Measurements from ENCODE around the gene ITGAE. TPM values are rescaled to one million over a fixed set of nuclear protein-coding genes. Genes with fewer than 3 reads are reported as not detected.

Gene ITGAE
- total RNA-seq, 1 experiment from 2014 or later, result 60.2 TPM

DNA sequence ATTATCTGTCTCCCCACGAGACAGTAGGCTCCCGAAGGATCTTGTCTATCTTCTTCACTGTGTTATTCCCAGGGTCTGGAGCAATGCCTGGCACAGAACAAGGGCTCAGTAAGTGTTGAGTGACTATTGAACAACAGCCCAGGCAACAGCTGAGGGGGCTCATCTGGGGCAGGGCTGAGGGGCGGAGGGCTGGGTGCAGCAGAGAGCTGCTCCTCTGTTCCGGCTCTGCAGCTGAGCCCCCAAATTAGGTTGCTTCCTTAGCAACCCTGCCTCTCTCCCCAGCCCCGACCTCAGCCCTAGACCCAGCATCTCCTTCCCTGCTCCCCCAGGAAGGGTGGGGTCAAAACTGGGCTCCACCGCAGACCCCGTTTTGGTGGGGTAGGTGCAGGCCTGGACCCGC lies 32.2 kb downstream of the ITGAE start:
- POLR2A ChIA-PET (ENCODE audit: low non-redundant PET), result no interaction called here

DNA sequence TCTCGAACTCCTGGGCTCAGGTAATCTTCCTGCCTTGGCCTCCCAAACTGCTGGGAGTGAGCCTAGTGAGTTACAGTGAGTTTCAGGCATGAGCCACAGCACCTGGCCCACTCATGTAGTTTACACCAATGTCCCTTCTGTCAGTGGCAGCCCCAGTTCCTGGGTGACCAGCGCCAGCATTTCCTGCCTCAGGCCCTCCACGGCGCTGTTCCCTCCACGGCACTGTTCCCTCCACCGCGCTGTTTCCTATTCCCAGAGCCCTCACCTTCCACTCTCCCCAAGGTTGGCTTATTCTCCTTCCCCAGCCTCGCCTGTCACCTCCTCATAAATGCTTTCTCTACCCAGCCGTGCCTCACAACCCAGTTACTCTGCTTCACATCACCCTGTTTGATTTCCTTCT lies 32.6 kb downstream of the ITGAE start:
- Histone ChIP-seq H3K27ac (ENCODE audit: low read depth, low read length, poor library complexity, severe bottlenecking) (no peak overlapping the region), H3K27me3 (replicated peaks; ENCODE audit: insufficient read depth, low read depth, low read length, poor library complexity) (no peaks in the 10 kb centered on the region), H3K36me3 (ENCODE audit: insufficient read depth, low read length, poor library complexity, severe bottlenecking) (no peaks in the 10 kb centered on the region), H3K4me1 (ENCODE audit: insufficient read depth, low read length, poor library complexity, severe bottlenecking) (no peaks in the 10 kb centered on the region), H3K4me3 (ENCODE audit: low read depth, low read length, poor library complexity, severe bottlenecking) (no peak overlapping the region), H3K9me3 (ENCODE audit: low read depth, low read length, poor library complexity, severe bottlenecking) (no peaks in the 10 kb centered on the region)
- ChIA-PET POLR2A (ENCODE audit: low non-redundant PET) (no interaction called here), CTCF (no interaction called here)
- no peak for DNase-seq (ENCODE audit: low spot score)
- no peak for TF ChIP-seq EZH2 (IDR thresholded peaks at IDR 0.05; ENCODE audit: borderline replicate concordance, low read depth, low read length, poor library complexity, severe bottlenecking)
- TF ChIP-seq, protein P1, sequence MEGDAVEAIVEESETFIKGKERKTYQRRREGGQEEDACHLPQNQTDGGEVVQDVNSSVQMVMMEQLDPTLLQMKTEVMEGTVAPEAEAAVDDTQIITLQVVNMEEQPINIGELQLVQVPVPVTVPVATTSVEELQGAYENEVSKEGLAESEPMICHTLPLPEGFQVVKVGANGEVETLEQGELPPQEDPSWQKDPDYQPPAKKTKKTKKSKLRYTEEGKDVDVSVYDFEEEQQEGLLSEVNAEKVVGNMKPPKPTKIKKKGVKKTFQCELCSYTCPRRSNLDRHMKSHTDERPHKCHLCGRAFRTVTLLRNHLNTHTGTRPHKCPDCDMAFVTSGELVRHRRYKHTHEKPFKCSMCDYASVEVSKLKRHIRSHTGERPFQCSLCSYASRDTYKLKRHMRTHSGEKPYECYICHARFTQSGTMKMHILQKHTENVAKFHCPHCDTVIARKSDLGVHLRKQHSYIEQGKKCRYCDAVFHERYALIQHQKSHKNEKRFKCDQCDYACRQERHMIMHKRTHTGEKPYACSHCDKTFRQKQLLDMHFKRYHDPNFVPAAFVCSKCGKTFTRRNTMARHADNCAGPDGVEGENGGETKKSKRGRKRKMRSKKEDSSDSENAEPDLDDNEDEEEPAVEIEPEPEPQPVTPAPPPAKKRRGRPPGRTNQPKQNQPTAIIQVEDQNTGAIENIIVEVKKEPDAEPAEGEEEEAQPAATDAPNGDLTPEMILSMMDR (conservative IDR thresholded peaks at IDR 0.05; ENCODE audit: low read depth, low read length), result no peak
- no TSS peak for BruUV-seq (replicated peaks)
- intact Hi-C loops (cut with micrococcal nuclease; ENCODE audit: unreplicated experiment), result no loop called here

More for the DNA sequence above, 32.2 kb downstream of the ITGAE start:
- TF ChIP-seq, protein P1 (conservative IDR thresholded peaks at IDR 0.05; ENCODE audit: low read depth, low read length), result no peak
- TF ChIP-seq EZH2 (IDR thresholded peaks at IDR 0.05; ENCODE audit: borderline replicate concordance, low read depth, low read length, poor library complexity, severe bottlenecking), result no peak
- H3K27me3 ChIP-seq (replicated peaks; ENCODE audit: insufficient read depth, low read depth, low read length, poor library complexity), result no peaks in the 10 kb centered on the region
- H3K4me3 ChIP-seq (ENCODE audit: low read depth, low read length, poor library complexity, severe bottlenecking), result no peak overlapping the region
- no TSS peak for BruUV-seq (replicated peaks)
- no peak overlapping the region for H3K27ac ChIP-seq (ENCODE audit: low read depth, low read length, poor library complexity, severe bottlenecking)
- intact Hi-C loops (cut with micrococcal nuclease; ENCODE audit: unreplicated experiment), result no loop called here
- no peak for DNase-seq (ENCODE audit: low spot score)
- H3K9me3 ChIP-seq (ENCODE audit: low read depth, low read length, poor library complexity, severe bottlenecking), result no peaks in the 10 kb centered on the region
- no peaks in the 10 kb centered on the region for H3K36me3 ChIP-seq (ENCODE audit: insufficient read depth, low read length, poor library complexity, severe bottlenecking)
- no peaks in the 10 kb centered on the region for H3K4me1 ChIP-seq (ENCODE audit: insufficient read depth, low read length, poor library complexity, severe bottlenecking)
- CTCF ChIA-PET, result no interaction called here

DNA sequence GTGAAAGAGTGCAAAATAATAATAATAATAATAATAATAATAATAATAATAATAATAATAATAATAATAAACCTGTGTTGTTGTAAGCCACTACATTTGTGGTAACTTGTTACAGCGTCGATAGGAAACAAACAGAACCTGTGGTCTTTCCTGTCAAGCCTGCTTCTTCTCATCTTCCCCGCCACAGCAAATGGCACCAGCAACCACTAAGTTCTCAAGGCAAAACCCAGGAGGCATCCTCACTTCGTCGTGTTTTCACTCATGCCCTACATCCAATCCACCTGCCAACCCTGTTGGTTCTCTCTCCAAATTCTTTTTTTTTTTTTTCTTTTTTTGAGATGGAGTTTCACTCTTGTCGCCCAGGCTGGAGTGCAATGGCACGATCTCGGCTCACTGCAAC lies 34.2 kb downstream of the ITGAE start:
- POLR2A ChIA-PET (ENCODE audit: low non-redundant PET), result no interaction called here
- no peak for DNase-seq (ENCODE audit: low spot score)
- CTCF ChIA-PET, result no interaction called here
- Histone ChIP-seq H3K4me1 (ENCODE audit: insufficient read depth, low read length, poor library complexity, severe bottlenecking) (no peaks in the 10 kb centered on the region), H3K27me3 (replicated peaks; ENCODE audit: insufficient read depth, low read depth, low read length, poor library complexity) (no peaks in the 10 kb centered on the region), H3K27ac (ENCODE audit: low read depth, low read length, poor library complexity, severe bottlenecking) (no peak overlapping the region), H3K36me3 (ENCODE audit: insufficient read depth, low read length, poor library complexity, severe bottlenecking) (no peaks in the 10 kb centered on the region), H3K9me3 (ENCODE audit: low read depth, low read length, poor library complexity, severe bottlenecking) (no peaks in the 10 kb centered on the region), H3K4me3 (ENCODE audit: low read depth, low read length, poor library complexity, severe bottlenecking) (no peak overlapping the region)
- no TSS peak for BruUV-seq (replicated peaks)
- TF ChIP-seq, protein P1 (conservative IDR thresholded peaks at IDR 0.05; ENCODE audit: low read depth, low read length), result no peak
- no peak for TF ChIP-seq EZH2 (IDR thresholded peaks at IDR 0.05; ENCODE audit: borderline replicate concordance, low read depth, low read length, poor library complexity, severe bottlenecking)
- intact Hi-C loops (cut with micrococcal nuclease; ENCODE audit: unreplicated experiment), result no loop called here

Measured in A673 (cell line).